Fibroblast of lung (primary cell): ENCODE measurements around the gene CCR2. TPM values are rescaled to one million over a fixed set of nuclear protein-coding genes. Genes with fewer than 3 reads are reported as not detected.

ENCODE experiments used
- DNase-seq, 2 donors: peaks; one replicate each; pipeline versions ENCODE4 v3.0.0 to v3.0.0-alpha.2; 2010; ENCODE audit warnings: low read depth in 2 of 2
- H2AFZ ChIP-seq: 2 replicates; pipeline ENCODE4 v1.5.1; 2012; ENCODE audit warnings: low read length, control low read depth, inconsistent platforms
- H3K27ac ChIP-seq: 2 replicates; pipeline ENCODE4 v1.5.1; 2011; ENCODE audit warnings: low read length, control low read depth; ENCODE audit not compliant: insufficient read depth
- H3K27me3 ChIP-seq: 2 replicates; pipeline ENCODE4 v1.5.1; 2011; ENCODE audit warnings: mild to moderate bottlenecking, low read length; ENCODE audit not compliant: control insufficient read depth, insufficient read depth
- H3K36me3 ChIP-seq: 2 replicates; pipeline ENCODE4 v1.5.1; 2011; ENCODE audit warnings: low read length; ENCODE audit not compliant: control insufficient read depth, insufficient read depth
- H3K4me1 ChIP-seq: 2 replicates; pipeline ENCODE4 v1.5.1; 2011; ENCODE audit warnings: low read length; ENCODE audit not compliant: control insufficient read depth, insufficient read depth; ENCODE audit errors: extremely low read depth
- H3K4me2 ChIP-seq: 2 replicates; pipeline ENCODE4 v1.5.1; 2011; ENCODE audit warnings: low read length, control low read depth; ENCODE audit not compliant: insufficient read depth; ENCODE audit errors: extremely low read depth
- H3K4me3 ChIP-seq, 4 experiments: fragments of 200-600 bp in 1 of 4; sonication (generic) in 1 of 4; replicated peaks in 1 of 4; 2 replicates each; pipeline ENCODE4 v1.5.1; 2011 to 2016; ENCODE audit warnings: low read length in 4 of 4, low read depth in 3 of 4, mild to moderate bottlenecking in 3 of 4, control low read depth in 2 of 4, inconsistent platforms in 1 of 4, mixed read lengths in 1 of 4; ENCODE audit not compliant: insufficient read depth in 1 of 4; ENCODE audit errors: control extremely low read depth in 1 of 4
- H3K79me2 ChIP-seq: 2 replicates; pipeline ENCODE4 v1.5.1; 2012; ENCODE audit warnings: mild to moderate bottlenecking, low read length, inconsistent platforms; ENCODE audit not compliant: control insufficient read depth, insufficient read depth
- H3K9ac ChIP-seq: 2 replicates; pipeline ENCODE4 v1.5.1; 2011; ENCODE audit warnings: mild to moderate bottlenecking, low read length, control low read depth; ENCODE audit not compliant: insufficient read depth
- H3K9me3 ChIP-seq: 2 replicates; pipeline ENCODE4 v1.5.1; 2012; ENCODE audit warnings: low read depth, low read length; ENCODE audit not compliant: control insufficient read depth, insufficient read depth
- H4K20me1 ChIP-seq: 2 replicates; pipeline ENCODE4 v1.5.1; 2011; ENCODE audit warnings: low read length; ENCODE audit not compliant: control insufficient read depth, insufficient read depth; ENCODE audit errors: extremely low read depth
- EZH2 ChIP-seq: IDR thresholded peaks from 2 replicates; pipeline ENCODE4 v1.5.1; 2012; ENCODE audit warnings: low read length, control low read depth, mild to moderate bottlenecking; ENCODE audit errors: missing control alignments
- polyA plus RNA-seq, 2 donors: library from polyadenylated mRNA; depleted of rRNA in 1 of 2; stranded (reverse) in 1 of 2; unstranded in 1 of 2; fragments of >200 nt; gene quantifications; 2 replicates each; pipeline ENCODE4 v1.2.1, GENCODE V29; 2011 to 2012; ENCODE audit warnings: missing spikeins in 1 of 2
- total RNA-seq: library from RNA; depleted of rRNA; stranded (reverse); fragments of >200 nt; gene quantifications from 2 replicates; pipeline ENCODE4 v1.2.1, GENCODE V29; 2014
- TF ChIP-seq, protein P1 (sequence below), 2 donors: IDR thresholded peaks in 1 of 2; conservative IDR thresholded peaks in 1 of 2; 1 replicate in 1 of 2; 2 replicates in 1 of 2; pipeline ENCODE4 v1.5.1; 2011 to 2012; ENCODE audit warnings: low read length in 2 of 2, control low read depth in 1 of 2, inconsistent platforms in 1 of 2, low read depth in 1 of 2, mild to moderate bottlenecking in 1 of 2

CCR2 gene
- total and polyA plus RNA-seq, 2 donors (not counting 1 experiment from before 2014, with no cell fraction given) = under 0.01 TPM; not detected in 1

DNA sequence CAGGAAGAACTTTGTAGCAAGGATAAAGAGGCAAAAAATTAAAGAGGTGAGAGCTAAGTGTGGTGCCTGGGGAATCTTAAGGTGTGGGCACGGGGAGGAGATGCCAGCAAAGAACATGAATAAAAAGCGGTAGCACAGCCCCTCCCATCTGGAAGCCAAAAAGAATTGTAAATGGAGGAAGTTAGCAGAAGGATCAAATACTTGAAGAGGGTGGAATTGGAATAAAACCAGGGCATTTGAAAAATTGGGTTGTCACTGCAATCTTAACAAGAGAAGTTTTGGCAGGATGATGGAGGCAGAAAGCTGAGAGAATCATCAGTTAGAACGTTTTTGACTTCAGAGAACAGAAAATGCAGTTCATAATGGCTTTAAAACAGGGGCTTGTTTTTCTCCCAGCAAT lies 2.4 kb downstream of the CCR2 start:
- TF ChIP-seq, protein P1, sequence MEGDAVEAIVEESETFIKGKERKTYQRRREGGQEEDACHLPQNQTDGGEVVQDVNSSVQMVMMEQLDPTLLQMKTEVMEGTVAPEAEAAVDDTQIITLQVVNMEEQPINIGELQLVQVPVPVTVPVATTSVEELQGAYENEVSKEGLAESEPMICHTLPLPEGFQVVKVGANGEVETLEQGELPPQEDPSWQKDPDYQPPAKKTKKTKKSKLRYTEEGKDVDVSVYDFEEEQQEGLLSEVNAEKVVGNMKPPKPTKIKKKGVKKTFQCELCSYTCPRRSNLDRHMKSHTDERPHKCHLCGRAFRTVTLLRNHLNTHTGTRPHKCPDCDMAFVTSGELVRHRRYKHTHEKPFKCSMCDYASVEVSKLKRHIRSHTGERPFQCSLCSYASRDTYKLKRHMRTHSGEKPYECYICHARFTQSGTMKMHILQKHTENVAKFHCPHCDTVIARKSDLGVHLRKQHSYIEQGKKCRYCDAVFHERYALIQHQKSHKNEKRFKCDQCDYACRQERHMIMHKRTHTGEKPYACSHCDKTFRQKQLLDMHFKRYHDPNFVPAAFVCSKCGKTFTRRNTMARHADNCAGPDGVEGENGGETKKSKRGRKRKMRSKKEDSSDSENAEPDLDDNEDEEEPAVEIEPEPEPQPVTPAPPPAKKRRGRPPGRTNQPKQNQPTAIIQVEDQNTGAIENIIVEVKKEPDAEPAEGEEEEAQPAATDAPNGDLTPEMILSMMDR (conservative IDR thresholded peaks at IDR 0.05 in 1 of 2, IDR thresholded peaks at IDR 0.05 in 1 of 2; ENCODE audit: low read depth in 1 of 2, low read length in 2 of 2) = no peak
- no peak for TF ChIP-seq EZH2
- no peak overlapping the region for H3K4me2 ChIP-seq
- H3K27me3 ChIP-seq = peaks cover 10% of the 10 kb centered on the region
- no peaks in the 10 kb centered on the region for H3K9me3 ChIP-seq
- H3K79me2 ChIP-seq = no peaks in the 10 kb centered on the region
- no peak for DNase-seq
- H2AFZ ChIP-seq = no peak overlapping the region
- no peak overlapping the region for H3K4me3 ChIP-seq
- H3K9ac ChIP-seq = no peak overlapping the region
- H3K36me3 ChIP-seq = no peaks in the 10 kb centered on the region
- H3K4me1 ChIP-seq = no peaks in the 10 kb centered on the region
- no peaks in the 10 kb centered on the region for H4K20me1 ChIP-seq
- no peak overlapping the region for H3K27ac ChIP-seq

DNA sequence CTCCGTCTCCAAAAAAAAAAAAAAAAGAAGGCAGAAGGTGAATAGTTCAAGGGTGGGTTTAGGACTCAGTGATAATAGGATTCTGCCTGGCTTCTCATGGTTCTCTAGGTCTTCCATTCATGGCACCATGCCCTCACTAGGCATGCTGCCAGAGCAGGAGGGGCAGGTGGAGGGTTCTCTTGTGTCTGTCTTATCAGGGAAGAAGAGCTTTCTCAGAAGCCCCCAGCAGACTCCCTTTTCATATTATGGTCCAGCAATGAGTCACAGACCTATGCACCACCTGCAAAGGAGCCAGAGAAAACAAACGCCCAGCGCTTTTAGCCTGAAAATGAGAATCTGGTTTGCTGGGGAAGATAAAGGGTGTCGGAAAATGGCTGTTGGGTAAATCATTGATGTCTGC lies 3.0 kb downstream of the CCR2 start:
- Histone ChIP-seq H3K4me3 (no peak overlapping the region), H3K79me2 (no peaks in the 10 kb centered on the region), H2AFZ (no peak overlapping the region), H3K36me3 (no peaks in the 10 kb centered on the region), H3K27me3 (peaks cover 10% of the 10 kb centered on the region), H3K9me3 (no peaks in the 10 kb centered on the region), H3K4me1 (no peaks in the 10 kb centered on the region), H3K27ac (no peak overlapping the region), H3K9ac (no peak overlapping the region), H3K4me2 (no peak overlapping the region), H4K20me1 (no peaks in the 10 kb centered on the region)
- no peak for DNase-seq
- TF ChIP-seq, protein P1 (conservative IDR thresholded peaks at IDR 0.05 in 1 of 2, IDR thresholded peaks at IDR 0.05 in 1 of 2; ENCODE audit: low read depth in 1 of 2, low read length in 2 of 2) = no peak
- TF ChIP-seq EZH2 = no peak

DNA sequence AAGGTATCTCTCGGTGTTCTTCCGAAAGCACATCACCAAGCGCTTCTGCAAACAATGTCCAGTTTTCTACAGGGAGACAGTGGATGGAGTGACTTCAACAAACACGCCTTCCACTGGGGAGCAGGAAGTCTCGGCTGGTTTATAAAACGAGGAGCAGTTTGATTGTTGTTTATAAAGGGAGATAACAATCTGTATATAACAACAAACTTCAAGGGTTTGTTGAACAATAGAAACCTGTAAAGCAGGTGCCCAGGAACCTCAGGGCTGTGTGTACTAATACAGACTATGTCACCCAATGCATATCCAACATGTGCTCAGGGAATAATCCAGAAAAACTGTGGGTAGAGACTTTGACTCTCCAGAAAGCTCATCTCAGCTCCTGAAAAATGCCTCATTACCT lies 4.6 kb downstream of the CCR2 start:
- Histone ChIP-seq H3K27ac (no peak overlapping the region), H3K27me3 (peaks cover 7% of the 10 kb centered on the region), H2AFZ (no peak overlapping the region), H3K79me2 (no peaks in the 10 kb centered on the region), H3K9ac (no peak overlapping the region), H3K36me3 (no peaks in the 10 kb centered on the region), H4K20me1 (no peaks in the 10 kb centered on the region), H3K4me1 (no peaks in the 10 kb centered on the region), H3K4me2 (no peak overlapping the region), H3K9me3 (no peaks in the 10 kb centered on the region), H3K4me3 (no peak overlapping the region)
- no peak for DNase-seq
- no peak for TF ChIP-seq EZH2
- TF ChIP-seq, protein P1 (conservative IDR thresholded peaks at IDR 0.05 in 1 of 2, IDR thresholded peaks at IDR 0.05 in 1 of 2; ENCODE audit: low read depth in 1 of 2, low read length in 2 of 2) = no peak
